ENCODE measurements around the gene CEACAM3. TPM values are rescaled to one million over a fixed set of nuclear protein-coding genes. Genes with fewer than 3 reads are reported as not detected.
A peak's percentile ranks its signal among the peaks of the same experiment; 100 is the strongest.
"Not testable (repeated sequence)": the region's sequence is repeated elsewhere in the genome, so short reads cannot be mapped to it uniquely, and the experiment has no call there.

CEACAM3 gene
- not detected in 2 replicates for total RNA-seq (2014; rRNA removed; shearing (Covaris generic); ENCODE audit: low replicate concordance)

DNA sequence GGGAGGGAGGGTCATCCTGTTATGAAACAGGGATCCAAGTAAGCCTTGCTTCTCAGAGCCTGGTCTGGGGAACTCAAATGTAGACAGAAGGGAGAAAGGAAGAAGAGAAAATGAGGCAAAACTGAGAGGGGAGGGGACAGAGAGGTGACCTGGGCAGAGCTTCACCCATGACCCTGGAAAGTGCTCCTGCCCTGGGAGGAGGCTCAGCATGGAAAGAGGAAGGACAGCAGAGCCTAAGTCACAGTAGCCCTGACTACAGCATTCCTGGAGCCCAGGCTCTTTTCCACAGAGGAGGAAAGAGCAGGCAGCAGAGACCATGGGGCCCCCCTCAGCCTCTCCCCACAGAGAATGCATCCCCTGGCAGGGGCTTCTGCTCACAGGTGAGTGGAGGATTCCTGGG, at the start of gene CEACAM3:
TSS of gene CEACAM3 (plus strand) at position 226 of the 400 bp plus-strand sequence. CDS start at position 317, 91 bp downstream.
- no peaks in the 10 kb centered on the region for H3K9me2 ChIP-seq (replicated peaks; ENCODE audit: insufficient read depth, low read length)
- H3K9me3 ChIP-seq (ENCODE audit: low read length) = no peaks in the 10 kb centered on the region
- peaks cover 8% of the 10 kb centered on the region for H3K4me1 ChIP-seq (ENCODE audit: low read length)
- no peaks in the 10 kb centered on the region for H4K20me1 ChIP-seq (ENCODE audit: insufficient read depth, low read depth, low read length)
- no peaks in the 10 kb centered on the region for H3K27me3 ChIP-seq (ENCODE audit: low read length)
- H2AFZ ChIP-seq (ENCODE audit: low read length) = no peak within 1 kb of the TSS
- H3K79me2 ChIP-seq (ENCODE audit: low read length) = no peaks in the 10 kb centered on the region
- H3K4me2 ChIP-seq (ENCODE audit: low read depth, low read length, poor library complexity, severe bottlenecking) = no peak within 1 kb of the TSS
- no peak for DNase-seq
- no peak within 1 kb of the TSS for H3K27ac ChIP-seq (ENCODE audit: low read length)
- H3K36me3 ChIP-seq (ENCODE audit: insufficient read depth, low read length) = no peaks in the 10 kb centered on the region
- 0 out of 2 replicates have a peak within 1 kb of the TSS, but pooled peaks have one; percentile 9 for H3K9ac ChIP-seq (ENCODE audit: low read length)
- no peak within 1 kb of the TSS for H3K4me3 ChIP-seq (ENCODE audit: low read length)

- Histone ChIP-seq H4K20me1 (ENCODE audit: insufficient read depth, low read depth, low read length) (no peaks in the 10 kb centered on the region), H3K36me3 (ENCODE audit: insufficient read depth, low read length) (no peaks in the 10 kb centered on the region), H3K9me2 (replicated peaks; ENCODE audit: insufficient read depth, low read length) (no peaks in the 10 kb centered on the region), H3K9ac (ENCODE audit: low read length) (no peak overlapping the region), H3K27ac (ENCODE audit: low read length) (no peak overlapping the region), H2AFZ (ENCODE audit: low read length) (no peak overlapping the region), H3K9me3 (ENCODE audit: low read length) (no peaks in the 10 kb centered on the region), H3K4me2 (ENCODE audit: low read depth, low read length, poor library complexity, severe bottlenecking) (no peak overlapping the region), H3K4me1 (ENCODE audit: low read length) (no peaks in the 10 kb centered on the region; the same call in 1 of the 2 replicates), H3K27me3 (ENCODE audit: low read length) (no peaks in the 10 kb centered on the region), H3K79me2 (ENCODE audit: low read length) (no peaks in the 10 kb centered on the region), H3K4me3 (ENCODE audit: low read length) (no peak overlapping the region)
- peak; percentile 79 for DNase-seq
These were observed 49.7 kb upstream of the CEACAM3 start for GRCh38 chr19:41746593-41747227.

GRCh38 chr19:41748012-41748411, 48.4 kb upstream of the CEACAM3 start:
- H3K79me2 ChIP-seq (ENCODE audit: low read length) = no peaks in the 10 kb centered on the region
- no peak for DNase-seq
- no peaks in the 10 kb centered on the region; the same call in 1 of the 2 replicates for H3K4me1 ChIP-seq (ENCODE audit: low read length)
- no peak overlapping the region for H3K9ac ChIP-seq (ENCODE audit: low read length)
- 0 out of 2 replicates have a peak, but pooled peaks cover 4% of the 10 kb centered on the region for H4K20me1 ChIP-seq (ENCODE audit: insufficient read depth, low read depth, low read length)
- no peaks in the 10 kb centered on the region for H3K36me3 ChIP-seq (ENCODE audit: insufficient read depth, low read length)
- no peak overlapping the region for H2AFZ ChIP-seq (ENCODE audit: low read length)
- H3K4me2 ChIP-seq (ENCODE audit: low read depth, low read length, poor library complexity, severe bottlenecking) = no peak overlapping the region
- no peak overlapping the region for H3K27ac ChIP-seq (ENCODE audit: low read length)
- no peak overlapping the region for H3K4me3 ChIP-seq (ENCODE audit: low read length)
- H3K27me3 ChIP-seq (ENCODE audit: low read length) = no peaks in the 10 kb centered on the region
- no peaks in the 10 kb centered on the region for H3K9me3 ChIP-seq (ENCODE audit: low read length)
- no peaks in the 10 kb centered on the region for H3K9me2 ChIP-seq (replicated peaks; ENCODE audit: insufficient read depth, low read length)

- H4K20me1 ChIP-seq (ENCODE audit: insufficient read depth, low read depth, low read length); H3K9me3 ChIP-seq (ENCODE audit: low read length); H3K79me2 ChIP-seq (ENCODE audit: low read length); H3K9me2 ChIP-seq (replicated peaks; ENCODE audit: insufficient read depth, low read length); H3K4me1 ChIP-seq (ENCODE audit: low read length); DNase-seq; H2AFZ ChIP-seq (ENCODE audit: low read length); H3K36me3 ChIP-seq (ENCODE audit: insufficient read depth, low read length); H3K9ac ChIP-seq (ENCODE audit: low read length); H3K4me3 ChIP-seq (ENCODE audit: low read length); H3K27me3 ChIP-seq (ENCODE audit: low read length); H3K4me2 ChIP-seq (ENCODE audit: low read depth, low read length, poor library complexity, severe bottlenecking); H3K27ac ChIP-seq (ENCODE audit: low read length): not testable (repeated sequence)
These were observed 45.9 kb upstream of the CEACAM3 start for GRCh38 chr19:41750248-41751134.

DNA sequence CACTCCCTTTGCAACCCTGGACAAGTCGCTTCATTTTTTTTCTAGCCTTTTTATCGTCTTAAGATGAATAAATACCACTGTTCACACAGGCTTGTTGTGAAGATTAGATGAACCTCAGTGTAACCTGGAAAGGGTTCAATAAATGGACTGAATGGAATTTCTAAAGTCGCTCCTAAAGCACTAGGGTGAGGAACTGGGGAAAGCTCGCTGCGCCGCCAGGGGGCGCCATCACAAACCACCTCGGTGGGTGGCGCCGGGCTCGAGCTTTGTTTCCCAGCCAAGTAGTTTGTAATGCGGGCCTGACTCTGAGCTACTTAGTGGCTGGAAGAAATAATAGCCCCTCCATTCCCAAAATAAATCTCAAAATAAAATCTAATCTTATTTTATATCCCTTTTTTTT, 43.2 kb upstream of the CEACAM3 start:
- H3K27ac ChIP-seq (ENCODE audit: low read length) = no peak overlapping the region
- no peaks in the 10 kb centered on the region for H3K27me3 ChIP-seq (ENCODE audit: low read length)
- no peak overlapping the region for H3K4me3 ChIP-seq (ENCODE audit: low read length)
- DNase-seq = peak; percentile 87
- no peaks in the 10 kb centered on the region for H3K79me2 ChIP-seq (ENCODE audit: low read length)
- 0 out of 2 replicates have a peak, but pooled peaks cover 4% of the 10 kb centered on the region for H4K20me1 ChIP-seq (ENCODE audit: insufficient read depth, low read depth, low read length)
- H2AFZ ChIP-seq (ENCODE audit: low read length) = no peak overlapping the region
- H3K36me3 ChIP-seq (ENCODE audit: insufficient read depth, low read length) = no peaks in the 10 kb centered on the region
- H3K4me1 ChIP-seq (ENCODE audit: low read length) = no peaks in the 10 kb centered on the region; the same call in 1 of the 2 replicates
- H3K9me2 ChIP-seq (replicated peaks; ENCODE audit: insufficient read depth, low read length) = no peaks in the 10 kb centered on the region
- H3K9me3 ChIP-seq (ENCODE audit: low read length) = no peaks in the 10 kb centered on the region
- H3K9ac ChIP-seq (ENCODE audit: low read length) = no peak overlapping the region
- no peak overlapping the region for H3K4me2 ChIP-seq (ENCODE audit: low read depth, low read length, poor library complexity, severe bottlenecking)

- peak; percentile 84 for DNase-seq
- no peaks in the 10 kb centered on the region for H3K27me3 ChIP-seq (ENCODE audit: low read length)
- H3K27ac ChIP-seq (ENCODE audit: low read length) = no peak overlapping the region
- H3K36me3 ChIP-seq (ENCODE audit: insufficient read depth, low read length) = no peaks in the 10 kb centered on the region
- H4K20me1 ChIP-seq (ENCODE audit: insufficient read depth, low read depth, low read length) = 0 out of 2 replicates have a peak, but pooled peaks cover 4% of the 10 kb centered on the region
- H3K79me2 ChIP-seq (ENCODE audit: low read length) = no peaks in the 10 kb centered on the region
- no peak overlapping the region for H2AFZ ChIP-seq (ENCODE audit: low read length)
- H3K9me3 ChIP-seq (ENCODE audit: low read length) = no peaks in the 10 kb centered on the region
- H3K9ac ChIP-seq (ENCODE audit: low read length) = no peak overlapping the region
- no peak overlapping the region for H3K4me2 ChIP-seq (ENCODE audit: low read depth, low read length, poor library complexity, severe bottlenecking)
- no peak overlapping the region for H3K4me3 ChIP-seq (ENCODE audit: low read length)
- no peaks in the 10 kb centered on the region for H3K9me2 ChIP-seq (replicated peaks; ENCODE audit: insufficient read depth, low read length)
- H3K4me1 ChIP-seq (ENCODE audit: low read length) = no peaks in the 10 kb centered on the region; the same call in 1 of the 2 replicates
These were observed 42.4 kb upstream of the CEACAM3 start for GRCh38 chr19:41753936-41754529.

DNA sequence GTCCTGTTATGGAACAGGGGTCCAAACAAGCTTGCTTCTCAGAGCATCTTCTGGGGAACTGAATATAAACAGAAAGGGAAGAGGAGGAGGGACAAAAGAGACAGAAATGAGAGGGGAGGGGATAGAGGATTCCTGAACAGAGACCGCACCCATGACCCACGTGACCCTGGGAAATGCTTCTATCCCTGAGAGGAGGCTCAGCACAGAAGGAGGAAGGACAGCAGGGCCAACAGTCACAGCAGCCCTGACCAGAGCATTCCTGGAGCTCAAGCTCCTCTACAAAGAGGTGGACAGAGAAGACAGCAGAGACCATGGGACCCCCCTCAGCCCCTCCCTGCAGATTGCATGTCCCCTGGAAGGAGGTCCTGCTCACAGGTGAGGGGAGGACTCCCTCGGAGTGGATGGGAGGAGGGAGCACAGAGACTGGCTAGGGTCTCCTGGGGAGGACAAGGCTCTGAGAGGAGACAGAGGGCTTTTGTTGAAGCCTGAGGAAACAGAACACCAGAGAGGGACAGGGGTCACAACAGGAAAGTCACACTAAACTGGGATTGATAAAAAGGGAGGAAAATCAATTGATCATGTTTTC, 41.0 kb upstream of the CEACAM3 start, which contains the start of gene CEACAM6:
TSS of gene CEACAM6 (plus strand) at position 203 of the 586 bp plus-strand sequence. CDS start at position 312, 109 bp downstream.
- H3K4me1 ChIP-seq (ENCODE audit: low read length) = no peaks in the 10 kb centered on the region; the same call in 1 of the 2 replicates
- no peaks in the 10 kb centered on the region for H3K27me3 ChIP-seq (ENCODE audit: low read length)
- H3K79me2 ChIP-seq (ENCODE audit: low read length) = no peaks in the 10 kb centered on the region
- H3K4me3 ChIP-seq (ENCODE audit: low read length) = no peak within 1 kb of the TSS
- H4K20me1 ChIP-seq (ENCODE audit: insufficient read depth, low read depth, low read length) = 0 out of 2 replicates have a peak, but pooled peaks cover 4% of the 10 kb centered on the region
- no peak within 1 kb of the TSS for H3K9ac ChIP-seq (ENCODE audit: low read length)
- no peaks in the 10 kb centered on the region for H3K9me2 ChIP-seq (replicated peaks; ENCODE audit: insufficient read depth, low read length)
- no peaks in the 10 kb centered on the region for H3K36me3 ChIP-seq (ENCODE audit: insufficient read depth, low read length)
- no peak within 1 kb of the TSS for H3K27ac ChIP-seq (ENCODE audit: low read length)
- no peaks in the 10 kb centered on the region for H3K9me3 ChIP-seq (ENCODE audit: low read length)
- no peak for DNase-seq
- no peak within 1 kb of the TSS for H3K4me2 ChIP-seq (ENCODE audit: low read depth, low read length, poor library complexity, severe bottlenecking)
- no peak within 1 kb of the TSS for H2AFZ ChIP-seq (ENCODE audit: low read length)
